IPS-18c (cell line): ENCODE measurements around the gene PIGX.
"Not testable (repeated sequence)": the region's sequence is repeated elsewhere in the genome, so short reads cannot be mapped to it uniquely, and the experiment has no call there.

Experiments used
- H3K4me3 ChIP-seq: 2 replicates; pipeline ENCODE4 v1.7.0; 2013; ENCODE audit warnings: low read depth, mild to moderate bottlenecking, low read length, moderate library complexity; ENCODE audit not compliant: insufficient read depth
- H3K9me3 ChIP-seq: one replicate; pipeline ENCODE4 v1.6.1; 2013; ENCODE audit warnings: mild to moderate bottlenecking, low read length, moderate library complexity; ENCODE audit not compliant: control insufficient read depth, insufficient read depth

Gene PIGX

DNA sequence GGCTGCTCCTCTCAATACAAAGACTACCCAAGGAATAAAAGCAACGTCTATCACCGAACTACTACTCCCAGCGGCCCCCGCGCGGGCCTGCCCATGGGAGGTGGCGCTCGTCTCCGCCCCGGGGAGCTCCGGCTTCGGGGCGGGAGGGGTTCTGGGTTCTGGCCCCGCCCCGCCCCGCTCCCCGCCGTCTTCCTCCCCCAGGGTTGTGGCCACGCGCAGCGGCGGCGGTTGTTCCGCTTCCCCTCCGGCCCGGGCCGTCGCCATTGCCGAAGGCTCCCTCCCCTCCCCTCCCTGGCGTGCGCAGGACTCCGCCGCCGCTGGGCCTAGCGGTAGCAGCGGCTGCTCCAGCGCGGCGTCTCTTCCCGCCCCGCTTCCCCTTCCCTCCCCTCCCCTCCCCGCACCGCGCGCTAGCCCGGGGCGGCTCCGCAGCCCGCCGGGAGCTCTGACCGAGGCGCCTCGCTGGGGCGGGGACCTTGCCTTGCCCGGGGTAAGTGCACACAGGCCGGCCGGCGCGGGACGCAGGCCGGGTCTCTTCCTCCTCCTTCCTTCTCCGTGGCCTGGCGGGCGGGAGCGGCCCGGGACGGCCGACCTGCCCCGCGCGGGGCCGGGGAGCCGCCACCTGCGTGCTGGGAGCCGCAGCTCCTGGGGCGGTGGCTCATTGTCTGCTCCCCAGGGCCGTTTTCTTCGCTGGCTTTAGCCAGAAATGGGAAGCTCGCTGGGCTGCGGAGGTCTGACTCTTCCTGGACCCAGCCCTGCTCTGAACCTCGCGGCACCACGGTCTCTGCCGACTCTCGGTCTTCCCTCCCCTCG is 27.7 kb downstream of the PIGX start, which contains the start of gene PAK2:
Gene PAK2, plus strand, starts transcription at position 187 of the 810 bp plus-strand sequence. CDS start 42,790 bp downstream, outside the sequence.
- H3K9me3 ChIP-seq, result no peaks in the 10 kb centered on the region
- H3K4me3 ChIP-seq, result peak within 1 kb of the TSS; percentile 90

DNA sequence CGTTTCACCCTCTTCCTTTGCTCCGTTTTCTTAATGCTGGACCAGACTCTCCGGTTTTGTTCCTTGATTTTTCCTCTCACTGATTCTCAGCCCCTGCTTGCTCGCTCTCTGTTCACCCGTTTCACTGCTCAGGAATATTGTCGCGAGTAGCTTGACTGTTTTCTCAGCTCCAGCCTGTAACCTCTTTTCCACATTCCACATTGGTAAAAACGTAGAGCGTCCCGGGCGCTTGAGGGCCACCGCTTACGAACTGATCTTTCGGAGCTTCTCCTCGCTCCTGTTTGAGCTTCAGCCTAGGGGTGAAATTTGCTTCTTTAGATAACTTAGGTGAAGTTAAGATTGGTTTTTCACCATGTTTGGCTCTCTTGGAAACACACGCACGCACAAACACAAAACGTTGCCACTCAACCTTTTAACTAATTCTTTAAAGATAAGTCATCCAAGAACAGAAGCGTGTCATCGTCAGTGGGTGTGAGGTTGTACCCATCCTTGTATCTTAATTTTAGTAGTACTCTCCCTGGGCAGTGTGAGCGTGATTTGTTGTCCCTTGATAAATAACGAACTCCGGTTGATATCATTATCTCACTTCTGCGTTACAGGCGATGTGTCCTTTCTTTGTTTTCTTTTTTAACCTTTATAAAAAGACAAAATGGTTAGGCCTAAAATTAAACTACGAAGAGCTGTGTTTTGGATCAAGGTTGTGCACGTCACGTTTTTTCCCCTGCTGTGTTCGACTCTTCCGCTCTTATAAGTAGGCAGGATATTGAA is 28.5 kb downstream of the PIGX start:
- Histone ChIP-seq H3K4me3 (peak overlapping the region; percentile 90), H3K9me3 (no peaks in the 10 kb centered on the region)

DNA sequence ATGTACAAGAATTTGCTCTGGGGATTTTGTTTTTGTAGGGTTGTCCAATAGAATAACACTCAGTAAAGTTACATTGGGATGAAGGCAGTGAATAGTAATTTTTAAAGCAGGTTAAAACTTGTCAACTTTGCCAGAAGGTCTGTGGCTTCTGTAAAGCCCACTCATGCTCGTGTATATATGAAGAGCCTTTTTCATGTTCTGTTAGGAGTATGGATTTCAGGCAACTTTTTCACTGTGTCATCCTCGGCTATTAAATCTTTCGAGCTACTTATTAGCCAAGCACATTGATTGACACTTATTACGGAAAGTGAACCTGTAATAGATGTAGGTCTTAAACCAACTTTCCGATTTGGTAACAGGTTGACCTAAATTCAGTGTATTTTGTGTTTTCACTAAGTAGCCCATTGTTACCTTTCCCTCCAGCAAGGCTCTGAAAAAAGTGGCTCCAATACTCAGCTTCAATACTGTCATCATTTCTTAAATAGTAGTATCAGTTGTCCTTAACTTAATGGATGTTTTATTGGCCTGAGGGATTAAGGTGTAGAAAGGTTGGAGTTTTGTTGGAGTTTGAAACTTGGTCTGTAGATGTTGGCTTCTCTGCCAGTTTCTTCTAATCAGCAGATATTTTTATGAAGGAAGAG is 29.2 kb downstream of the PIGX start:
- no peaks in the 10 kb centered on the region for H3K9me3 ChIP-seq
- peak overlapping the region; percentile 90 for H3K4me3 ChIP-seq

DNA sequence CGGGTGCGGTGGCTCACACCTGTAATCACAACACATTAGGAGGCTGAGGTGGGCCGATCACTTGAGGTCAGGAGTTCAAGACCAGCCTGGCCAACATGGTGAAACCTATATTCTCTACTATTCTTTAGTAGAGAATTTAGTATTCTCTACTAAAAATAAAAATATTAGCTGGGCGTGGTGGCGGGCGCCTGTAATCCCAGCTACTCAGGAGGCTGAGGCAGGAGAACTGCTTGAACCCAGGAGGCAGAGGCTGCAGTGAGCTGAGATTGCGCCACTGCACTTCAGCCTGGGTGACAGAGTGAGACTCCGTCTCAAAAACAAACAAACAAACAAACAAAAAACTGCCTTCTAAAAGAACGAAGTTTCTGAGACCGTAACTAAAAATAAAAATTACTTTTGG is 31.4 kb downstream of the PIGX start:
- not testable (repeated sequence) for H3K9me3 ChIP-seq, H3K4me3 ChIP-seq

DNA sequence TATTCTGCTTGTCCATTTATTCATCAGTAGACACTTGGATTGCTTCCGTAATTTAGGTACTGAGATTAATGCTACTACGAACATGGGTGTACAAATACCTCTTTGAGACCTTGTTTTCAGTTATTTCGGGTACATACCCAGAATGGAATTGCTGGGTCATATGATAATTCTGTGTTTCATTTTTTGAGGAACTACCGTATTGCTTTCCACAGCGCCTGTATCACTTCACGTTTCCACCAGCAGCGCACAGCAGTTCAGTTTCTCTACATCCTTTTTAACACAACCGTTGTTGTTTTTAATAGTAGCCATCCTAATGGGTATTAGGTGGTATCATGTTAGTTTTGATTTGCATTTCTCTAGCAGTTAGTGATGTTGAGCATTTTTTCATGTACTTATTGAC is 36.9 kb downstream of the PIGX start:
- H3K9me3 ChIP-seq, result no peaks in the 10 kb centered on the region
- no peak overlapping the region for H3K4me3 ChIP-seq

DNA sequence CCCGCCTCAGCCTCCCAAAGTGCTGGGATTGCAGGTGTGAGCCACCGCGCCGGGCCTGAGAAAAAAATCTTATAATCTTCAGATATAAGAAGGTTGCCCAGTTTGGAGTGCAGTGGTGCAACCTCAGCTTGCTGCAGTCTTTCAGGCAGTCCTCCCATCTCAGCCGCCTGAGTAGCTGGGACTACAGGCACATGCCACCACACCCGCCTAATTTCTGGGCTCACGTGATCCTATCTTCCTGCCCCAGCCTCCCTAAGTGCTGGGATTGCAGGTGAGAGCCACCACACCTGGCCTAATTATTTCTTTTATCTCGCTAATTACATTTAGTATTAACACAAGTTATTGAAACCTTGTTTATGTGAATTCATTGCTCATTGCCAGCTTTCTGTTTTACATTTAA is 41.0 kb downstream of the PIGX start:
- Histone ChIP-seq H3K4me3 (no peak overlapping the region), H3K9me3 (peaks cover 6% of the 10 kb centered on the region)

DNA sequence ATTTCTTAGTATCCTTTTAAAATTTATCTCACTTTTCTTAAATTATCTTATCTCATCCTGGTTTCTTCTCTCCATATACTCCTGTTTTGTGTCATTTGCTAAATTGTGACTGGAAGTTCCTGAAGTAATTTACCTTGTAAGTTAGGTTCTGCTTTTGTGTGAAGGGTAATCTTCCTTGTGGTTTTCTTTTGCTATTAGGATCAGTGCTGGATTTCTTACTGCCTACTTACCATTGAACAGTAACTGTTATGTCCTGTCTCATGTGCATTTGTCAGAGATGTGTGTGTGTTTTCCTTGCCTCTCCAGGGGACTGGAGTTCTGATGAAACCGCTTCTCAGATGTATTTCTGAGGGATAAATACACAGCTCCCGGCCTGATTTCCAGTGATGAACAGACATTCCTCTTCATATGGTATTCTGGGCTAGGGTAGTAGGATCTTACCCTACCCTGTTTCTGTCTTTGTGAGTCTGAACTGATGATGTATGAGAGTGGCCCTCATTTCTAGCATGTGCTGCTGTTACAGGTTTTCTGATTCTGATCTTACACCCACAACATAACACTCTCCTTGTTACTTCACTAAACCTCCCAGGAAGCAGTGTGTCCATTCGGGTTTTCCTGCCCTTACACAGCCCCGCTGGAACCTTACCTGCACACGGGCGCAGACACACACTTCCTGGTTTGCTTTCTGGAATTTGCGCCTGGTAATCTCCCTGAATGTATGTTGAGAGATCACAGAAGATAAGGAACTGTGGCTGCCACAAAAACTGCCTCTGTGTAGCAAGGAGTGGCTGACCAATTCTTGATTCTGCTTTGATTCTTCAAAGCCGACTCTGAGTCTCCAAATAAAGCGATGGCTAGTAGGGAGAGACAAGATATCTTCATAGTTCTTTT is 42.2 kb downstream of the PIGX start:
- H3K4me3 ChIP-seq, result no peak overlapping the region
- H3K9me3 ChIP-seq, result peaks cover 6% of the 10 kb centered on the region

DNA sequence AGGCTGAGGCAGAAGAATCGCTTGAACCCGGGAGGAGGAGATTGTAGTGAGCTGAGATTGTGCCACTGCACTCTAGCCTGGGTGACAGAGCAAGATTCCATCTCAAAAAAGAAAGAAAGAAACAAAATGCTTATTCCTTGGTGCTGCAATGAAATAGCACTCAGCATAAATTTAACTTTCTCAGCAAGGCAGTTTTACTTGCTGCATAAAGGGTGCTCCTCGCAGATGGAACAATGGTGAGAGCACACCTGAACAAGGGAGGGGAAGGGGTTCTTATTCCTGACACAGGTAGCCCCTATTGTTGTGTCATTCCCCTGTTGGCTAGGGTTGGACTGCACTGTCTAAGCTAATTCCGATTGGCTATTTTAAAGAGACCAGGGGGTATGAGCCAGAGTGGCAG is 44.6 kb downstream of the PIGX start:
- Histone ChIP-seq H3K9me3 (peaks cover 6% of the 10 kb centered on the region), H3K4me3 (no peak overlapping the region)

DNA sequence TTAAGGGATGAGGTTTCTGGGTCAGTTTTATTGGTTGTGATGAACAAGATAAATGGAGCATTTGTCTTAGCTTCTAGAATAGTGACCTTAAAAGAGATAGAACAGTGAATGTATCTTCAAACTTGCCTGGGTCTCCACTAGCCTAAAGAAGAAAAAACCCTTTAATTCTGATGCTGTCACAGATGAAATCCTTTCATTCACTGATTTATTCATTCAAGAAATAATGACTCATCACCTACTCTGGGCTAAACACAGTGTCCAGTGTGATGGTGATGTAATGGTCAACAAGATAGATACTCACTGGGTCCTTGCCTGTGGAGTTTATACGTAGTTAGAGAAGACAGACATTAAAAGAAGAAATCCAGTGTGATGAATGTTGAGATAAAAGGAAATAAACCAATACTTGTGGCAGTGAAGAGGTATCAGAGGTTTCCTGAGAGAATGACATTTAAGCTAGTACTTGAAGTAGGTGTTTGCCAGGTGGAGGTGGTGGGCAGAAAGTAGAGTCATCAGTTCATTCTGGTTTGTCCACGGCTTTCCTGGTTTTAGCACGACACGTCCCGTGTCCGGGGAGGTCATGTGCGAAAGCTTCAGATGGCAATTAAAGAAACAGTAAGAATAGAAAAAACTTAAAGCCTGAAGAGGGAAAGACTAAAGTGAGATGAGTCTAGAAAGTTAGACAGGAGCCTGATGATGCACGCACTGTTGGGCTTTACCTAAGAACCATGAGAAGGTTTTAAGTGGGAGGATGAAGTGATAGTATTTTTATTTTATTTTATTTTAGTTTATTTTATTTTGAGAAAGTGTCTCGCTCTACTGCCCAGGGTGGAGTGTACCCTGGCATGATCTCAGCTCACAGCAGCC is 45.9 kb downstream of the PIGX start:
- H3K4me3 ChIP-seq, result no peak overlapping the region
- H3K9me3 ChIP-seq, result peaks cover 6% of the 10 kb centered on the region

DNA sequence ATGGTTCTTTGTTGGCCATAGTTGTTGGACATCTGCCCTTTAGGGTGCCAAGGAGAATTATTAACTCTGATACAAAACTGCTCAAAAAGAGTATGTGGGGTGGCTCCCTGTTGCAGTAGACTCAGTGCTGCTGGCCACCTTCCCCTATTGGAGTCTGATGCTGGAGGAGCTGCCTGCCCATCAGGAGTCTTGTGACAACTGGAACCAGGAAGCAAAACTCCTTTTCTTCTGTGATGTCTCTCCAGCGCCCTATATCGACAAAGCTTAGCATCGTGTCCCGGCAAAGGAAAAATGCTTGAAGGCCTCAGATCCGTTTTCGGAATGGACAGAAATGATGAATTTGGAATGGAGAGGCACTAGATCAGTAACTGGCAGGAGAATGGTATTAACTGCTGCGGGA is 51.0 kb downstream of the PIGX start:
- H3K9me3 ChIP-seq, result no peaks in the 10 kb centered on the region
- no peak overlapping the region for H3K4me3 ChIP-seq

DNA sequence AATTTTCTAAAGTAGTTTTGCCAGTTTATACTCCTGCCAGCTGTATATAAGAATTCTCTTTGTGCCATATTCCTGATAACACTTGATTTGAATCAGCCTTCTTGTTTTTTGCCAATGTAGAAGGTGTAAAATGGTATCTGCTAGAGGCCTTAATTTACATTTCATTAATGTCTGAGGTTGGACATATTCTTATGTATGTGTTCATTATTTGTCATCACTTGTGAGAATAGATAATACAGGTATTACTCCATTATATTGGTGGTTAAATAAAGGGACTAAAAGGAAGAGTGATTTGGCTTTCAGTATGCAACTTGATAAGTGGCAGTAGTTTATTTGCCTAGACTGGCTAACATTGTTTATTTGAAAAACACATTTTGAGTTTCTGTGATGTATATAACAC is 53.3 kb downstream of the PIGX start:
- H3K9me3 ChIP-seq, result peaks cover 2% of the 10 kb centered on the region

DNA sequence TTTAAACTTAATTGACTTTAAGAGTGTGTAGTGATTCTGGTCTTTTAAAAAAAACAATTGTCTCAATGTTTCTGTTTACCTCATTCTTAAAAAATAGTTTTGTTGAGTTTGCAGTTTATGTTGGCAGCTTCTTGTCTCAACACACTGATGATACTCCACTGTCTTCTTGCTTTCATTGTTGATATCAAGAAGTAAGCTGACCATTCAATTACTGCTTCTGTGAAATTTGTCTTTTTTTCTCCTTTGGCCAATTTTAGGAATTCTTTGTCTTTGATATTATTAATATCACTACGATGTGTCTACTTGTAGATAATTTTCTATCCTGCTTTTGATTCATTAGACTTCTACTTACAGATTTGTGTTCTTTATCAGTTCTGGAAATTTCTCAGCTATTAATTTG is 58.9 kb downstream of the PIGX start:
- peaks cover 2% of the 10 kb centered on the region for H3K9me3 ChIP-seq
- H3K4me3 ChIP-seq, result no peak overlapping the region

More for the DNA sequence above, 53.3 kb downstream of the PIGX start:
- H3K4me3 ChIP-seq, result no peak overlapping the region

DNA sequence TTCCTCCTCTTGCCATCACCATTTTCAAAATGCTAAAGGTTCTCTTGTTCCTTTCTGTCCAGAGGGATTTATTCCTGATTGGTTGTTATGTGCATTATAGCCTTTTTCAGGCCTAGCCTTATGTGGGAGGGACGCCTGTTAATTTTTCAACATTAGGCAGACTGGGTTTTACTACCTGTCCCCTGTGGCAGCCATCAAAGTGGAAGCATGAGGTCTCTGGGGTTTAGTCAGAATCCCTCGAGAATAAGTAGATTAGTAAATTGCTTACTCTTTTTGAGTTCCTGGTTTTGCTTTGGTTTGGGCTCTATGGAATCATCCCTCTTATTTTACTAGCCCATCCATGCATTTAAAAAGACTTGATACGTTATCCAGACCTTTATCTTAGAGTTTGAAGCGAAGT is 59.9 kb downstream of the PIGX start:
- Histone ChIP-seq H3K9me3 (peaks cover 2% of the 10 kb centered on the region), H3K4me3 (no peak overlapping the region)

DNA sequence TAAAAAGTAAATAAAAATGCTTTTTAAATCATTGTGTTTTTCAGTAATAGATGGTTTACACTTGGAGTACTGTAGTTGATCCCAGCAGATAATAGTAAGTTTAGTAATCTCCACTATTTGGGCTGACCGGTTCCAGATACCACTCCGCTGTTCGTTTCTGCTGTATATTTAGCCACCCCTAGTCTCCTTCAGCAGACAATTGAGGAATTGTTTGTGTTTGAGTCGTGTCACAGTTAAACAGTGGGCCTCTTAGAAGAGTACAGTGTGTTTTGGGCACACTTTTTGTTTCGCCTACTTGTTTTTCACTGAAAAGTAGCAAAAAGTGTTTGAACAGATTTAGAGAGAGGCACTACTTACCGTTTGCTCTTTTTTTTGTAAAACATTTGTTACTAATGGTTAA is 60.7 kb downstream of the PIGX start:
- Histone ChIP-seq H3K9me3 (peaks cover 2% of the 10 kb centered on the region), H3K4me3 (no peak overlapping the region)

DNA sequence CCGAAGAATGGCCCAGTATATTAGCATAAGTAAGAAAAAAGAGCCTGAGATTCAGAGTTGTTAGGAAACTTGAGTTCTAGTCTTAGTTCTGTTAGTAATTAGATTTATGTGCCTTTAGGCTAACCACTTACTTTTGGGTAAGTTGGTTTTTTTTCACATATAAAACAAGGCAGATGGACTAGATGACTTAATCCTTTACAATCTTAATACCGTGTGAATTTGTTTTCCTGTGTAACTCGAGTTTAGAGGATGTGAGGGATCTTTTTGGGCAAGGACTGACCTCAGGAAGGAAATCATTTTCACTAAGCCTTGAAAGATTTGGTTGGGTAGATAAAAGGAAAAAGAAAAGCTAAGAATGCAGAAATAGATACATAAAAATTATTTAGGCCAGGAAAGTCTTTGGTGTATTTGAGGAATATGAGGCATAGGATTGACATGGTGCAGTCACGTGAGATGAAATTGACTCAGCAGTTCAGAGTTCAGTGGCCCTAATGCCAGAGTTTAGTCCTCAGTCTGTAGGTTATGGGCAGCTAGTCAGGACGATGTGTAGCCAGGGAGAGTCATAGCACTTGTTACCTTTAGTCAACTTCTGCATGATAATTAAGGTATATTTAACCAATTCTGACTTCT is 62.1 kb downstream of the PIGX start:
- H3K9me3 ChIP-seq, result no peaks in the 10 kb centered on the region
- H3K4me3 ChIP-seq, result no peak overlapping the region
